ENCODE measurements around the gene BTBD7. TPM values are rescaled to one million over a fixed set of nuclear protein-coding genes. Genes with fewer than 3 reads are reported as not detected.
"Not testable (repeated sequence)": the region's sequence is repeated elsewhere in the genome, so short reads cannot be mapped to it uniquely, and the experiment has no call there.

The BTBD7 gene
- polyA plus RNA-seq, 1 donor (not counting 4 experiments of a cell fraction or from before 2014, with no cell fraction given): 25.1 TPM

DNA sequence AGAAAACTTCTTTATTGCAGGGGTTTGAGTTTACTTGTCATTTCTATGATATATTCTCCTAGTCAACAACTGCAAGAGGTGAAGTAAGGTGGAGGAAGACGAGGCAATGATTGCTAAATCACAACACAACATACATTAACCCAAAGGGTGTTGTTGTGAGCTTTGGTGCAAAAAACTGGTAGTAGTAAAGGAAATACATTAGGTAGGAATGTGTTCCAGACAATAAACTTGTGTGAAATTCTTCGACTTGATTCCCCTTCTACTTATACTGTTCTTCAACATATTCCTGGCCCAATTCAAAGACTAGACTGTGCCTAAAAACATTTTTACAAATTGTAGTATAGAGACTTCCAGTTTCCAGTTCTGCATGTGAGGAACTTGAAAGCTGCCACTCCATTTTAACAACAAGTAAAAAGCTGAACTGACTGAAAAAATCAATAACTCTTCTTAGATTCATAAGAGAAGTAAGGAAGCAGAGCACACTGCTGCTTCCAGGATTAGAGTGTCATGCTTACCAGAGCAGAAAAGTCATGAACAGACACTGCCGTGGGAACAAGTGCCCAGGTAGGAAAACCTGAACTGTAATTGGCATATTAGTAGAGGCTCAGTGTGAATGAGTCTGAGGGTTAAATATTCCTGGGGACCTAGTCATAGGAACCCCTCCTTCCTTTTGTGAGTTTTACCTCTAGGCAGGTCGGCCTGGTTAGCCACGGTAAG is 36.3 kb upstream of the BTBD7 start:
- no peak overlapping the region for H3K4me2 ChIP-seq (ENCODE audit: control insufficient read depth, extremely low read depth, insufficient read depth, low read depth, low read length)
- dilution Hi-C loops (cut with MboI; ENCODE audit: extremely low pct_ligation_motif_present, low sequenced_read_pairs): no loop called here
- no peaks in the 10 kb centered on the region for H3K36me3 ChIP-seq (ENCODE audit: control insufficient read depth in 2 of 2, extremely low read depth in 1 of 2, insufficient read depth in 2 of 2, low read length in 2 of 2)
- FAIRE-seq: no peak
- H3K27me3 ChIP-seq (ENCODE audit: control insufficient read depth, extremely low read depth, insufficient read depth, low read length): no peaks in the 10 kb centered on the region
- no peak overlapping the region for H3K9ac ChIP-seq (ENCODE audit: control insufficient read depth, extremely low read depth, insufficient read depth, low read length)
- TF ChIP-seq CTCF (optimal IDR thresholded peaks at IDR 0.05 in 1 of 3, IDR thresholded peaks at IDR 0.05 in 1 of 3, conservative IDR thresholded peaks at IDR 0.05 in 1 of 3; ENCODE audit: extremely low read depth in 1 of 3, insufficient read depth in 2 of 3, low read length in 3 of 3): no peak
- TF ChIP-seq EZH2 (IDR thresholded peaks at IDR 0.05; ENCODE audit: low read length): no peak
- H4K20me1 ChIP-seq (ENCODE audit: control insufficient read depth, extremely low read depth, insufficient read depth, low read length): no peaks in the 10 kb centered on the region
- H3K4me1 ChIP-seq (ENCODE audit: control insufficient read depth, extremely low read depth, insufficient read depth, low read length): no peaks in the 10 kb centered on the region
- H3K27ac ChIP-seq (ENCODE audit: control insufficient read depth, insufficient read depth, low read length): no peak overlapping the region
- H3K4me3 ChIP-seq (ENCODE audit: control insufficient read depth in 2 of 3, extremely low read depth in 1 of 3, insufficient read depth in 2 of 3, low read depth in 1 of 3, low read length in 3 of 3): no peak overlapping the region
- DNase-seq (ENCODE audit: low read depth, low spot score): no peak
- no peaks in the 10 kb centered on the region for H3K9me1 ChIP-seq (ENCODE audit: control insufficient read depth, extremely low read depth, insufficient read depth, low read length)
- H3K9me3 ChIP-seq (ENCODE audit: control insufficient read depth, low read depth, low read length): no peaks in the 10 kb centered on the region
- no peak overlapping the region for H2AFZ ChIP-seq (ENCODE audit: control insufficient read depth, low read length)
- H3K79me2 ChIP-seq (ENCODE audit: control insufficient read depth, insufficient read depth, low read length): no peaks in the 10 kb centered on the region

DNA sequence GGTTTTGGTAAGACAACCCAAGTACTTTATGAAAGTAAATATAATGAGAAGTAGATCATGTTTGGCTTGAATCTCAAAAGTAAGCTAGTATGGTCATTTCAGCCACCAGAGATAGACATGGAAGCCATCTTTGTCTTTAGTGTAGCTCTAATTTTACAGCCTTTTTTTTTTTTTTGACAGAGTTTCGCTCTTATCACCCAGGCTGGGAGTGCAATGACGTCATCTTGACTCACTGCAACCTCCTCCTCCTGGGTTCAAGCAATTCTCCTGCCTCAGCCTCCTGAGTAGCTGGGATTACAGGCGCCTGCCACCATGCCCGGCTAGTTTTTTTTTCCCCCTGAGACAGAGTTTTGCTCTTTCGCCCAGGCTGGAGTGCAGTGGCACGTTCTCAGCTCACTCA is 22.0 kb upstream of the BTBD7 start:
- DNase-seq (ENCODE audit: low read depth, low spot score); H3K9ac ChIP-seq (ENCODE audit: control insufficient read depth, extremely low read depth, insufficient read depth, low read length); H3K4me3 ChIP-seq (ENCODE audit: control insufficient read depth in 2 of 3, extremely low read depth in 1 of 3, insufficient read depth in 2 of 3, low read depth in 1 of 3, low read length in 3 of 3); H3K9me1 ChIP-seq (ENCODE audit: control insufficient read depth, extremely low read depth, insufficient read depth, low read length); H3K4me1 ChIP-seq (ENCODE audit: control insufficient read depth, extremely low read depth, insufficient read depth, low read length); H3K36me3 ChIP-seq (ENCODE audit: control insufficient read depth in 2 of 2, extremely low read depth in 1 of 2, insufficient read depth in 2 of 2, low read length in 2 of 2); H4K20me1 ChIP-seq (ENCODE audit: control insufficient read depth, extremely low read depth, insufficient read depth, low read length); H2AFZ ChIP-seq (ENCODE audit: control insufficient read depth, low read length); dilution Hi-C loops (cut with MboI; ENCODE audit: extremely low pct_ligation_motif_present, low sequenced_read_pairs); H3K9me3 ChIP-seq (ENCODE audit: control insufficient read depth, low read depth, low read length); H3K27me3 ChIP-seq (ENCODE audit: control insufficient read depth, extremely low read depth, insufficient read depth, low read length); H3K27ac ChIP-seq (ENCODE audit: control insufficient read depth, insufficient read depth, low read length); FAIRE-seq; H3K4me2 ChIP-seq (ENCODE audit: control insufficient read depth, extremely low read depth, insufficient read depth, low read depth, low read length); H3K79me2 ChIP-seq (ENCODE audit: control insufficient read depth, insufficient read depth, low read length): not testable (repeated sequence)

DNA sequence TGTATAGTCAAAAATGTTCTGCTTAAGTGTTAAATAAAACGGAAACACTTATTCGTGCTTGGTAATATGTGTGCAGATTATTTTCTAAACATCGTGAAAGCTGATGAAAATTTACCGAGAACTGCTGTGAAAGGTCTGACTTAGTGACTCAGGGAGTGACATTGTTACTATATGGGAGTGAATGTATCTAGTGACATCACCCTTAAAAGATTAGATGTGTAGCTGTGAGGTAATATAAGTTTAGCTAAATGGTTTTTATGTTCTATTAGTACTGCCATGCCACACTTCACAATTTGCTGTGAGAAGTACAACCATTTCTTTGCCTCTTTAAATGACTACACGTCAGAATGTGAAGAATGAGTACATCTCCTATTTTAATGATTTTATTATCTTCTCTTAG is 15.5 kb upstream of the BTBD7 start:
- TF ChIP-seq CTCF (optimal IDR thresholded peaks at IDR 0.05 in 1 of 3, IDR thresholded peaks at IDR 0.05 in 1 of 3, conservative IDR thresholded peaks at IDR 0.05 in 1 of 3; ENCODE audit: extremely low read depth in 1 of 3, insufficient read depth in 2 of 3, low read length in 3 of 3): no peak
- no peak for TF ChIP-seq EZH2 (IDR thresholded peaks at IDR 0.05; ENCODE audit: low read length)
- no peak for DNase-seq (ENCODE audit: low read depth, low spot score)
- Histone ChIP-seq H2AFZ (ENCODE audit: control insufficient read depth, low read length) (no peak overlapping the region), H3K4me3 (ENCODE audit: control insufficient read depth in 2 of 3, extremely low read depth in 1 of 3, insufficient read depth in 2 of 3, low read depth in 1 of 3, low read length in 3 of 3) (no peak overlapping the region), H3K9me3 (ENCODE audit: control insufficient read depth, low read depth, low read length) (no peaks in the 10 kb centered on the region), H3K9me1 (ENCODE audit: control insufficient read depth, extremely low read depth, insufficient read depth, low read length) (no peaks in the 10 kb centered on the region), H4K20me1 (ENCODE audit: control insufficient read depth, extremely low read depth, insufficient read depth, low read length) (no peaks in the 10 kb centered on the region), H3K27me3 (ENCODE audit: control insufficient read depth, extremely low read depth, insufficient read depth, low read length) (no peaks in the 10 kb centered on the region), H3K36me3 (ENCODE audit: control insufficient read depth in 2 of 2, extremely low read depth in 1 of 2, insufficient read depth in 2 of 2, low read length in 2 of 2) (no peaks in the 10 kb centered on the region), H3K27ac (ENCODE audit: control insufficient read depth, insufficient read depth, low read length) (no peak overlapping the region), H3K4me1 (ENCODE audit: control insufficient read depth, extremely low read depth, insufficient read depth, low read length) (no peaks in the 10 kb centered on the region), H3K4me2 (ENCODE audit: control insufficient read depth, extremely low read depth, insufficient read depth, low read depth, low read length) (no peak overlapping the region), H3K9ac (ENCODE audit: control insufficient read depth, extremely low read depth, insufficient read depth, low read length) (no peak overlapping the region), H3K79me2 (ENCODE audit: control insufficient read depth, insufficient read depth, low read length) (no peaks in the 10 kb centered on the region)
- no peak for FAIRE-seq
- dilution Hi-C loops (cut with MboI; ENCODE audit: extremely low pct_ligation_motif_present, low sequenced_read_pairs): no loop called here
